H9 (cell line): ENCODE results near the gene LPIN2. TPM values are rescaled to one million over a fixed set of nuclear protein-coding genes. Genes with fewer than 3 reads are reported as not detected.

Source experiments
- DNase-seq: peaks from one replicate; pipeline ENCODE4 v3.0.0-alpha.2; 2017
- H2AFZ ChIP-seq: one replicate; pipeline ENCODE4 v1.6.1; 2013; ENCODE audit warnings: mild to moderate bottlenecking, low read length, control low read depth, moderate library complexity
- H2AK5ac ChIP-seq: 2 replicates; pipeline ENCODE4 v1.6.1; 2013; ENCODE audit warnings: low read length, control low read depth, mixed read lengths; ENCODE audit not compliant: insufficient read length
- H2BK120ac ChIP-seq: one replicate; pipeline ENCODE4 v1.6.1; 2013; ENCODE audit warnings: low read depth, mild to moderate bottlenecking, low read length, control low read depth, inconsistent platforms; ENCODE audit not compliant: poor library complexity, severe bottlenecking
- H2BK12ac ChIP-seq: 2 replicates; pipeline ENCODE4 v1.6.1; 2013; ENCODE audit warnings: low read length, control low read depth, mixed read lengths, low read depth; ENCODE audit not compliant: insufficient read length
- H2BK15ac ChIP-seq: 2 replicates; pipeline ENCODE4 v1.6.1; 2013; ENCODE audit warnings: low read depth, low read length, control low read depth
- H2BK20ac ChIP-seq: one replicate; pipeline ENCODE4 v1.6.1; 2013; ENCODE audit warnings: low read depth, mild to moderate bottlenecking, low read length, control low read depth, inconsistent platforms; ENCODE audit not compliant: poor library complexity, severe bottlenecking
- H2BK5ac ChIP-seq: 2 replicates; pipeline ENCODE4 v1.6.1; 2013; ENCODE audit warnings: low read length, control low read depth, mixed read lengths; ENCODE audit not compliant: insufficient read length
- H3K14ac ChIP-seq: 2 replicates; pipeline ENCODE4 v1.6.1; 2013; ENCODE audit warnings: low read length, control low read depth; ENCODE audit not compliant: insufficient read depth
- H3K18ac ChIP-seq: 2 replicates; pipeline ENCODE4 v1.6.1; 2013; ENCODE audit warnings: low read depth, mild to moderate bottlenecking, mixed read lengths, low read length, control low read depth; ENCODE audit not compliant: insufficient read length
- H3K23ac ChIP-seq: 2 replicates; pipeline ENCODE4 v1.6.1; 2013; ENCODE audit warnings: low read length, control low read depth, mixed read lengths, low read depth; ENCODE audit not compliant: insufficient read length
- H3K23me2 ChIP-seq: 2 replicates; pipeline ENCODE4 v1.6.1; 2013; ENCODE audit warnings: low read depth, mild to moderate bottlenecking, mixed read lengths, low read length, control low read depth; ENCODE audit not compliant: insufficient read length, poor library complexity, severe bottlenecking
- H3K27ac ChIP-seq: 2 replicates; pipeline ENCODE4 v1.5.1; 2013; ENCODE audit warnings: low read length, control low read depth, mixed read lengths, low read depth; ENCODE audit not compliant: insufficient read length
- H3K27me3 ChIP-seq: 2 replicates; pipeline ENCODE4 v1.6.1; 2013; ENCODE audit warnings: low read length, control low read depth, inconsistent platforms; ENCODE audit not compliant: insufficient read depth
- H3K4ac ChIP-seq: 2 replicates; pipeline ENCODE4 v1.6.1; 2013; ENCODE audit warnings: low read depth, mild to moderate bottlenecking, control low read depth, inconsistent platforms, low read length, moderate library complexity
- H3K4me1 ChIP-seq: 2 replicates; pipeline ENCODE4 v1.6.1; 2013; ENCODE audit warnings: low read length, control low read depth, inconsistent platforms; ENCODE audit not compliant: insufficient read depth
- H3K4me2 ChIP-seq: 2 replicates; pipeline ENCODE4 v1.6.1; 2013; ENCODE audit warnings: low read length, control low read depth, mixed read lengths; ENCODE audit not compliant: insufficient read length, insufficient read depth
- H3K56ac ChIP-seq: 2 replicates; pipeline ENCODE4 v1.6.1; 2013; ENCODE audit warnings: low read depth, mild to moderate bottlenecking, mixed read lengths, low read length, control low read depth; ENCODE audit not compliant: insufficient read length
- H3K79me1 ChIP-seq: 2 replicates; pipeline ENCODE4 v1.6.1; 2013; ENCODE audit warnings: low read depth, mild to moderate bottlenecking, moderate library complexity, low read length, control low read depth, inconsistent platforms; ENCODE audit not compliant: insufficient read depth, poor library complexity, severe bottlenecking
- H3K79me2 ChIP-seq: 2 replicates; pipeline ENCODE4 v1.6.1; 2013; ENCODE audit warnings: low read length, control low read depth, inconsistent platforms; ENCODE audit not compliant: insufficient read depth
- H3K9ac ChIP-seq: 2 replicates; pipeline ENCODE4 v1.6.1; 2013; ENCODE audit warnings: low read length, control low read depth, mixed read lengths; ENCODE audit not compliant: insufficient read length; ENCODE audit errors: extremely low read depth
- H3K9me3 ChIP-seq: one replicate; pipeline ENCODE4 v1.6.1; 2013; ENCODE audit warnings: low read depth, low read length, inconsistent platforms; ENCODE audit not compliant: control insufficient read depth
- H3T11ph ChIP-seq: one replicate; pipeline ENCODE4 v1.6.1; 2013; ENCODE audit warnings: mild to moderate bottlenecking, low read length, control low read depth, inconsistent platforms
- H4K20me1 ChIP-seq: one replicate; pipeline ENCODE4 v1.6.1; 2013; ENCODE audit not compliant: control insufficient read depth, insufficient read length, insufficient read depth
- H4K5ac ChIP-seq: 2 replicates; pipeline ENCODE4 v1.6.1; 2013; ENCODE audit warnings: low read depth, mild to moderate bottlenecking, mixed read lengths, low read length, control low read depth; ENCODE audit not compliant: insufficient read length
- H4K8ac ChIP-seq: replicated peaks from 2 replicates; pipeline ENCODE4 v1.6.1; 2013; ENCODE audit warnings: low read length, control low read depth, mixed read lengths, low read depth; ENCODE audit not compliant: insufficient read length
- H4K91ac ChIP-seq: 2 replicates; pipeline ENCODE4 v1.6.1; 2013; ENCODE audit warnings: low read depth, mild to moderate bottlenecking, moderate library complexity, mixed read lengths, low read length, control low read depth; ENCODE audit not compliant: insufficient read length
- H3K27ac Mint-ChIP-seq, 3 experiments: 2 replicates in 2 of 3; 3 replicates in 1 of 3; pipeline ENCODE4 v1.8.0; 2020 to 2021; ENCODE audit warnings: mixed read lengths in 3 of 3, mild to moderate bottlenecking in 1 of 3, moderate library complexity in 1 of 3
- H3K27me3 Mint-ChIP-seq: 2 replicates; pipeline ENCODE4 v1.8.0; 2021; ENCODE audit warnings: low read depth, mild to moderate bottlenecking, moderate library complexity, mixed read lengths
- H3K36me3 Mint-ChIP-seq, 3 experiments: 2 replicates in 2 of 3; 3 replicates in 1 of 3; pipeline ENCODE4 v1.8.0; 2020 to 2021; ENCODE audit warnings: low read depth in 3 of 3, mixed read lengths in 3 of 3; ENCODE audit not compliant: insufficient read depth in 1 of 3
- H3K4me1 Mint-ChIP-seq, 2 experiments: 2 replicates each; pipeline ENCODE4 v1.8.0; 2020; ENCODE audit warnings: mixed read lengths in 2 of 2
- H3K4me3 Mint-ChIP-seq, 2 experiments: 2 replicates in 1 of 2; 3 replicates in 1 of 2; pipeline ENCODE4 v1.8.0; 2020 to 2021; ENCODE audit warnings: mild to moderate bottlenecking in 2 of 2, mixed read lengths in 2 of 2, moderate library complexity in 1 of 2
- H3K9me3 Mint-ChIP-seq, 2 experiments: 2 replicates in 1 of 2; 3 replicates in 1 of 2; pipeline ENCODE4 v1.8.0; 2020; ENCODE audit warnings: mild to moderate bottlenecking in 2 of 2, mixed read lengths in 2 of 2, moderate library complexity in 1 of 2
- WGBS: extraction: QIAGEN DNeasy Blood & Tissue Kit; methylation state at CpG from one replicate; pipeline ENCODE4 v1.1.7; 2013; ENCODE audit warnings: missing lambda C conversion rate, low lambda C conversion rate, mixed read lengths; ENCODE audit not compliant: insufficient read length; ENCODE audit errors: extremely low coverage; 5-methylcytosine and 5-hydroxymethylcytosine counted together
- total RNA-seq: library from RNA; stranded (reverse); gene quantifications from 2 replicates; pipeline ENCODE4 v1.2.1, GENCODE V29; 2021
- TF ChIP-seq, protein P1 (sequence below): fragments of 200-600 bp; sonication (generic); conservative IDR thresholded peaks from 3 replicates; pipeline ENCODE4 v1.8.0; 2021; ENCODE audit warnings: antibody characterized with exemption, mild to moderate bottlenecking

Gene LPIN2
- total RNA-seq, 1 experiment from 2014 or later, result 9.2 TPM

DNA sequence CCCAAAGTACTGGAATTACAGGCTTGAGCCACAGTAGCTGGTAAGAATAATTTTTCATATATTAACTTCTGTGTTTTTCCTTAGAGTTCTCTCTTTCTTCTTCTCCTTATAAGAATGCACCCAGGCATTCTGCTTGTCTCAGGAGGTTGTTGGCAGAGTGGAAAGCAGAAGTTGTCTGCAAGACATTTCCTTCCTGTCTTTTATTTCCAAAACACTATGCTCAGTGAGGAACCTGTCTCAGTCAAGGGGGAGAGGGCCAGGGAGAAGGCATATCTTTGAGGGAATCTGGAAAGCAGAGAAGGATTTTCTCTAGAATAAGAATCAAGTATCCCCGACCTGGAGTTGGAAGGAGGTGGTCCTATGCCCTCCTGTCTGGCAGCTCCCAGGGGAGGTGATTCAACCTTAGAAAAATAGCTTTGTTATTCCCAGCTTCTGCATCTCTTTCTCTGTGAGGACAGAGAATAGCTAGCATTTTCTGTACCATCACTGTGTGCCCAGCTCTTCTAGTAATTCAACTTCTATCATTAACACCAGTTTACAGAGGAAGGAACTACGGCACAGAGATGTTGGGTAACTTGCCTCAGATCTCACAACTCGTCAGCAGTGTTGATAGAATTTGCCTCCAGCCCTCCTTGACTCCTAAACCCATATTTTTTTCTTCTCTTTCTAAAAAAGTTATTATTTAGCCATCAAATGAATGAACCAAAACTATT, 3.8 kb upstream of the LPIN2 start:
- H2BK20ac ChIP-seq, result no peak overlapping the region

More for the DNA sequence above, 3.8 kb upstream of the LPIN2 start:
- no peak overlapping the region for H3K23ac ChIP-seq
- peaks cover 6 to 16% of the 10 kb centered on the region in 2 experiments for H3K4me1 Mint-ChIP-seq
- TF ChIP-seq, protein P1, sequence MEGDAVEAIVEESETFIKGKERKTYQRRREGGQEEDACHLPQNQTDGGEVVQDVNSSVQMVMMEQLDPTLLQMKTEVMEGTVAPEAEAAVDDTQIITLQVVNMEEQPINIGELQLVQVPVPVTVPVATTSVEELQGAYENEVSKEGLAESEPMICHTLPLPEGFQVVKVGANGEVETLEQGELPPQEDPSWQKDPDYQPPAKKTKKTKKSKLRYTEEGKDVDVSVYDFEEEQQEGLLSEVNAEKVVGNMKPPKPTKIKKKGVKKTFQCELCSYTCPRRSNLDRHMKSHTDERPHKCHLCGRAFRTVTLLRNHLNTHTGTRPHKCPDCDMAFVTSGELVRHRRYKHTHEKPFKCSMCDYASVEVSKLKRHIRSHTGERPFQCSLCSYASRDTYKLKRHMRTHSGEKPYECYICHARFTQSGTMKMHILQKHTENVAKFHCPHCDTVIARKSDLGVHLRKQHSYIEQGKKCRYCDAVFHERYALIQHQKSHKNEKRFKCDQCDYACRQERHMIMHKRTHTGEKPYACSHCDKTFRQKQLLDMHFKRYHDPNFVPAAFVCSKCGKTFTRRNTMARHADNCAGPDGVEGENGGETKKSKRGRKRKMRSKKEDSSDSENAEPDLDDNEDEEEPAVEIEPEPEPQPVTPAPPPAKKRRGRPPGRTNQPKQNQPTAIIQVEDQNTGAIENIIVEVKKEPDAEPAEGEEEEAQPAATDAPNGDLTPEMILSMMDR, result no peak
- H3K27ac Mint-ChIP-seq, result no peak overlapping the region
- H3K4me2 ChIP-seq, result no peak overlapping the region
- H3K27me3 Mint-ChIP-seq, result peaks cover 3% of the 10 kb centered on the region
- peak overlapping the region; percentile 8 for H3K9ac ChIP-seq
- no peaks in the 10 kb centered on the region for H3K9me3 Mint-ChIP-seq
- no peak overlapping the region for H3K4me3 Mint-ChIP-seq
- no peak overlapping the region for H4K8ac ChIP-seq
- no peak overlapping the region for H2AK5ac ChIP-seq
- no peak overlapping the region for H2BK12ac ChIP-seq
- WGBS, result no CpG with 5 or more reads among the region's 3 CpGs
- no peak overlapping the region for H2BK15ac ChIP-seq
- no peaks in the 10 kb centered on the region for H3K27me3 ChIP-seq
- no peak overlapping the region for H2AFZ ChIP-seq
- DNase-seq, result no peak
- no peaks in the 10 kb centered on the region for H3K79me2 ChIP-seq
- H3T11ph ChIP-seq, result no peak overlapping the region
- no peaks in the 10 kb centered on the region for H3K4me1 ChIP-seq
- no peak overlapping the region for H2BK120ac ChIP-seq
- no peak overlapping the region for H4K91ac ChIP-seq
- H3K18ac ChIP-seq, result no peak overlapping the region
- no peak overlapping the region for H3K27ac ChIP-seq
- H3K79me1 ChIP-seq, result no peaks in the 10 kb centered on the region
- no peak overlapping the region for H3K4ac ChIP-seq
- H3K9me3 ChIP-seq, result no peaks in the 10 kb centered on the region
- no peak overlapping the region for H2BK5ac ChIP-seq
- no peak overlapping the region for H4K5ac ChIP-seq
- no peaks in the 10 kb centered on the region for H4K20me1 ChIP-seq
- no peak overlapping the region for H3K14ac ChIP-seq
- H3K36me3 Mint-ChIP-seq, result peaks cover 0 to 3% (median 0%) of the 10 kb centered on the region in 3 experiments; a peak in 1 of 7 replicates
- no peak overlapping the region for H3K56ac ChIP-seq
- peaks cover 4% of the 10 kb centered on the region for H3K23me2 ChIP-seq
